Hepatocyte (in vitro differentiated cells): Measurements from ENCODE around the gene OR8B4.

ENCODE experiments used
- EZH2 ChIP-seq: fragments of 200-600 bp; sonication (generic); IDR thresholded peaks from 2 replicates; pipeline ENCODE4 v1.6.1; 2016; ENCODE audit warnings: antibody characterized with exemption, mild to moderate bottlenecking, borderline replicate concordance
- EZH2phosphoT487 ChIP-seq: fragments of 200-600 bp; sonication (generic); IDR thresholded peaks from one replicate; pipeline ENCODE4 v1.6.1; 2018; ENCODE audit warnings: antibody characterized with exemption, mild to moderate bottlenecking, low read depth, moderate library complexity; ENCODE audit not compliant: unreplicated experiment, severe bottlenecking
- TF ChIP-seq, protein P1 (sequence below): fragments of 200-600 bp; sonication (generic); IDR thresholded peaks from 2 replicates; pipeline ENCODE4 v1.5.1; 2016; ENCODE audit warnings: antibody characterized with exemption, mild to moderate bottlenecking; ENCODE audit not compliant: poor library complexity

DNA sequence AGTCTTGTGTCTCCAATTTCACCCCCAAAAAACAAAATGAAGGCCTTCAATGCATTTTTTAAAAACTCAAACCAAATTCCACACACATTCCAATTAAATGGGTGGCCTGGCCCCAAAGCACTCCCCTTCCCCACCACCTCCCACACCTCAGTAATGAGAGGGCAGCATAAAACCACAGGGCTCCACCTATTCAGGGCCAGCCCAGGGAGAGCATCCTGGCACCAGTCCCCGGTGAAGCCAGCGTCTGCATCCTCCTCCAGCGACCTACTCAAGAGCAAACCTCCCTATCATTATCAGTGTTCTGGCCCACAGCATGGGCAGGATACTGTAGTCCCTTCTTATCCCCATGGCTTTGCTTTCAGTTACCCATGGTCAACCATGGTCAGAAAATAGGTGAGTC lies 38.7 kb upstream of the OR8B4 start:
- TF ChIP-seq, protein P1, sequence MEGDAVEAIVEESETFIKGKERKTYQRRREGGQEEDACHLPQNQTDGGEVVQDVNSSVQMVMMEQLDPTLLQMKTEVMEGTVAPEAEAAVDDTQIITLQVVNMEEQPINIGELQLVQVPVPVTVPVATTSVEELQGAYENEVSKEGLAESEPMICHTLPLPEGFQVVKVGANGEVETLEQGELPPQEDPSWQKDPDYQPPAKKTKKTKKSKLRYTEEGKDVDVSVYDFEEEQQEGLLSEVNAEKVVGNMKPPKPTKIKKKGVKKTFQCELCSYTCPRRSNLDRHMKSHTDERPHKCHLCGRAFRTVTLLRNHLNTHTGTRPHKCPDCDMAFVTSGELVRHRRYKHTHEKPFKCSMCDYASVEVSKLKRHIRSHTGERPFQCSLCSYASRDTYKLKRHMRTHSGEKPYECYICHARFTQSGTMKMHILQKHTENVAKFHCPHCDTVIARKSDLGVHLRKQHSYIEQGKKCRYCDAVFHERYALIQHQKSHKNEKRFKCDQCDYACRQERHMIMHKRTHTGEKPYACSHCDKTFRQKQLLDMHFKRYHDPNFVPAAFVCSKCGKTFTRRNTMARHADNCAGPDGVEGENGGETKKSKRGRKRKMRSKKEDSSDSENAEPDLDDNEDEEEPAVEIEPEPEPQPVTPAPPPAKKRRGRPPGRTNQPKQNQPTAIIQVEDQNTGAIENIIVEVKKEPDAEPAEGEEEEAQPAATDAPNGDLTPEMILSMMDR, result no peak
- TF ChIP-seq EZH2, result no peak
- TF ChIP-seq EZH2phosphoT487, result no peak
